Measurements from ENCODE around the gene CTDSP2. TPM values are rescaled to one million over a fixed set of nuclear protein-coding genes. Genes with fewer than 3 reads are reported as not detected.

CTDSP2 gene
- total and polyA plus RNA-seq, 10 of the 15 experiments (the other 5 are each of a cell fraction or from before 2014, with no cell fraction given), result 17.3 to 98.2 (median 54.1) TPM

DNA sequence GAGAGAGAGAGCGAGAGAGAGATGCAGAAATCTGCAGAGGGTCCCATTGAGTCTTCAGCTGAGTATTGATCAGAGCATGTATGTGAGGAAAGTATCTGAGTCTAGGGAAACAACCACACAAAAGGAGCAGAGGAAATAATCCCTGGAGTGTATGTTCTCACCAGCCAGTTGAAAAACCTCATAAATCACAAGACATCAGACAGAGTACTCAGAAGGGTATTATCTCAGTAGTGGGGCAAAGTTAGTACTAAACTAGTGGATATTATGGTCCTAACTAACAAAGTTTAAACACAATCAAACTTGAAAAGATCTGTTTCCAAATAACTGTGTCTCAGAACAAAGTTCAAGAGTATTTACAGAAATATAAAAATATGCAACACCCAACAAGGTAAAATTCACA is 36.5 kb upstream of the CTDSP2 start (continued):
- TF ChIP-seq, protein P1, sequence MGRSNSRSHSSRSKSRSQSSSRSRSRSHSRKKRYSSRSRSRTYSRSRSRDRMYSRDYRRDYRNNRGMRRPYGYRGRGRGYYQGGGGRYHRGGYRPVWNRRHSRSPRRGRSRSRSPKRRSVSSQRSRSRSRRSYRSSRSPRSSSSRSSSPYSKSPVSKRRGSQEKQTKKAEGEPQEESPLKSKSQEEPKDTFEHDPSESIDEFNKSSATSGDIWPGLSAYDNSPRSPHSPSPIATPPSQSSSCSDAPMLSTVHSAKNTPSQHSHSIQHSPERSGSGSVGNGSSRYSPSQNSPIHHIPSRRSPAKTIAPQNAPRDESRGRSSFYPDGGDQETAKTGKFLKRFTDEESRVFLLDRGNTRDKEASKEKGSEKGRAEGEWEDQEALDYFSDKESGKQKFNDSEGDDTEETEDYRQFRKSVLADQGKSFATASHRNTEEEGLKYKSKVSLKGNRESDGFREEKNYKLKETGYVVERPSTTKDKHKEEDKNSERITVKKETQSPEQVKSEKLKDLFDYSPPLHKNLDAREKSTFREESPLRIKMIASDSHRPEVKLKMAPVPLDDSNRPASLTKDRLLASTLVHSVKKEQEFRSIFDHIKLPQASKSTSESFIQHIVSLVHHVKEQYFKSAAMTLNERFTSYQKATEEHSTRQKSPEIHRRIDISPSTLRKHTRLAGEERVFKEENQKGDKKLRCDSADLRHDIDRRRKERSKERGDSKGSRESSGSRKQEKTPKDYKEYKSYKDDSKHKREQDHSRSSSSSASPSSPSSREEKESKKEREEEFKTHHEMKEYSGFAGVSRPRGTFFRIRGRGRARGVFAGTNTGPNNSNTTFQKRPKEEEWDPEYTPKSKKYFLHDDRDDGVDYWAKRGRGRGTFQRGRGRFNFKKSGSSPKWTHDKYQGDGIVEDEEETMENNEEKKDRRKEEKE (IDR thresholded peaks at IDR 0.05), result no peak

DNA sequence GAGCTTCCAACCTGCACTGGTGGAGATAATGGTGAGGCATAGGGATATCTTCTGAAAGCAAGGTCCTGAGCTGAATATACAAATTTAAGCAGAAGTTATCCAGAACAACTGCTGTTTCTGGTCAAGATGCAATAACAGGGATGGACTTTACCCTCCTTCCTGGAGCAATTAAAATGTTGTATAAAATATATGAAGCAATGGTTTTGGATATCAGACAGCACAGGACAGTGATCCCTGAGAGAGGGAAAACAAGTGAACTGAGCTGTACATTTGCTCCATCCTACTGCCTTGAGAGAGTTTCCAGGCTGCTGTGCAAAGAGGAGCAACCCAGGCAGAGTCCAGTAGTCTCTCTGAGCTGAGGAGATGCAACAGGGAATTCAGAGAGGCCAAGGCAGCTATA is 36.0 kb upstream of the CTDSP2 start:
- intact Hi-C loops (cut with micrococcal nuclease; ENCODE audit: unreplicated experiment) (no loop called here), in situ Hi-C loops (cut with MboI) (no loop called here)
- Histone ChIP-seq H3K4me3 (no peak overlapping the region), H3K27ac (ENCODE audit: control insufficient read depth, insufficient read depth) (no peak overlapping the region), H3K27me3 (replicated peaks in 1 of 2; ENCODE audit: control insufficient read depth in 2 of 2, insufficient read depth in 2 of 2, low read length in 1 of 2) (no peaks in the 10 kb centered on the region; a peak in 1 of 4 replicates), H3K36me3 (ENCODE audit: control insufficient read depth in 2 of 2, insufficient read depth in 2 of 2, low read length in 1 of 2) (no peaks in the 10 kb centered on the region), H3K79me2 (ENCODE audit: control insufficient read depth, insufficient read depth, low read length) (no peaks in the 10 kb centered on the region), H3K4me1 (ENCODE audit: control insufficient read depth, insufficient read depth, low read length) (no peaks in the 10 kb centered on the region), H3K9ac (ENCODE audit: control insufficient read depth, insufficient read depth, low read length) (no peak overlapping the region), H3K9me3 (replicated peaks; ENCODE audit: control insufficient read depth, insufficient read depth, low read length) (no peaks in the 10 kb centered on the region; the same call in 2 of the 3 replicates), H2AFZ (ENCODE audit: control insufficient read depth, low read depth, low read length) (no peak overlapping the region), H4K20me1 (ENCODE audit: control insufficient read depth, insufficient read depth) (no peaks in the 10 kb centered on the region), H3K4me2 (ENCODE audit: control insufficient read depth, insufficient read depth) (no peak overlapping the region)
- ChIA-PET SMC1A (ENCODE audit: uncharacterized antibody, unreplicated experiment) (interaction anchor here (1.0 to 1.2 kb wide), 3 partner anchors 31 to 138 kb away, joined by 3 to 8 read pairs (median 3); partner anchors contain the start of gene TSPAN31), CTCF (interaction anchor here (0.5 to 2.3 kb wide), 5 partner anchors 9 to 108 kb away, joined by 3 to 6 read pairs (median 4); no protein-coding TSS in a partner anchor), POLR2A (no interaction called here), RAD21 (ENCODE audit: unreplicated experiment) (interaction anchor here (0.6 to 1.3 kb wide), 3 partner anchors 40 to 50 kb away, joined by 3 read pairs; no protein-coding TSS in a partner anchor)
- no TSS peak for BruUV-seq (replicated peaks)
- DNase-seq (ENCODE audit: low read depth, low spot score), result no peak
- FAIRE-seq, result no peak
- TF ChIP-seq FOS (IDR thresholded peaks at IDR 0.05; ENCODE audit: borderline replicate concordance, extremely low read depth, insufficient read length) (no peak), MTA2 (IDR thresholded peaks at IDR 0.05; ENCODE audit: low read depth) (no peak), TBL1XR1 (IDR thresholded peaks at IDR 0.05; ENCODE audit: low read depth, low read length) (no peak), POU2F2 (IDR thresholded peaks at IDR 0.05; ENCODE audit: borderline replicate concordance, low read depth, low read length) (no peak), TCF7 (IDR thresholded peaks at IDR 0.05; ENCODE audit: borderline replicate concordance) (no peak)
- ATAC-seq, result no peak
